ENCODE results near the gene SIGLEC15.
A peak's percentile ranks its signal among the peaks of the same experiment; 100 is the strongest.
"Not testable (repeated sequence)": the region's sequence is repeated elsewhere in the genome, so short reads cannot be mapped to it uniquely, and the experiment has no call there.

SIGLEC15 gene

DNA sequence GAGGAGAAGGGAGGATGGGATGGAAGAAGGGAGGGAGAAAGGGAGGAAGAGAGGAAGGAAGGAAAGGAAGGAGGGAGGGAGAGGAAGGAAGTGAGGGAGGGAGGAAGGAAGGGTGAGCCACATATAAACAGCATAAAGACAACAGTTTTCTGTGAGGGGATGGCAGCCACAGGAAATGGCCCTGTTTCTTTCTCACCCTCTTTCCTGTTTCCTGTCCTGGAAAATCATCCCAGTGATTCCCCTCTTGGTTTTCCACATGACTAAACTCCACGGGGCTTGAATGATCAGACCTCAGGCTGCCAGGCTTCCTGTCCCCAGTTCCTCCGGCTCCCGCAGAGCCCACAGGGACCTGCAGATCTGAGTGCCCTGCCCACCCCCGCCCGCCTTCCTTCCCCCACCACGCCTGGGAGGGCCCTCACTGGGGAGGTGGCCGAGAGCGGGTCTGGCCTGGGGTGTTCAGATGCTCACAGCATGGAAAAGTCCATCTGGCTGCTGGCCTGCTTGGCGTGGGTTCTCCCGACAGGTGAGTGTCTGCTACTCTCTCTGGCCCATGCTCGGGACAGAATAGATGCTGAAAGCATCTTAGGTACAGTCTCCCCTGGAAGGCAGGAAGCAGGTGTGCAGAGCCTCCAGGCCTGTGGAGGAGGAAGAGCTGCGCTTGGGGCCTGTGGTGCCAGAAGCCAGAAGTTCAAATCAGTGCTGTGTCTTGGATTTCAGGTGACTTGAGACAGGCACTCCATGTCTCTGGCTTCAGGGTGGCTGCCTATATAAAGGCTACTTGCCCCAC lies at the start of gene SIGLEC15:
SIGLEC15 (plus strand) TSS at position 418 of the 787 bp plus-strand sequence; CDS start at position 472, 54 bp downstream.
- no peak for DNase-seq

GRCh38 chr18:45775743-45776142 lies 49.7 kb upstream of the SIGLEC15 start:
- peak; percentile 50 for DNase-seq

GRCh38 chr18:45777393-45777792 lies 48.1 kb upstream of the SIGLEC15 start:
- DNase-seq, result no peak

- DNase-seq, result no peak
Measured at GRCh38 chr18:45780568-45780967, 44.9 kb upstream of the SIGLEC15 start.

DNA sequence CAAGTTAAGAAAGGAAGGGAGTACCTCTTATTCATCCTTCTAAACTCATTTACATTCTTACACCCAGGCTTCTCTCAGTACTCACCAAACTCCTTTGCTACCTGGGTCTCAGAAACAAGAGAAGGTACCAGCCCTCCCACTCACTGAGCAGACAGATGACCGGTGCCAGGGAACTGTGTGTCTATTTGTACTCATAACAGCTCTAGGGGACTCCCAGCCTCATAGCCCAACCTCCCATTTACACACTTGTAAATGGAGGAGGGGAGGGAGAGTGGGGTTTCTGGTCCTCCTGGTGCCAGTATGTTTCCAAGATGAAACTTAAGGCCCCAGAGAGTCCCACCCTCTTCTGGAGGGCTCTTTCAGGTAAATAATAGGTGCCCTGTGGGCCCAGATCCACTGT lies 42.8 kb upstream of the SIGLEC15 start:
- DNase-seq, result no peak

DNA sequence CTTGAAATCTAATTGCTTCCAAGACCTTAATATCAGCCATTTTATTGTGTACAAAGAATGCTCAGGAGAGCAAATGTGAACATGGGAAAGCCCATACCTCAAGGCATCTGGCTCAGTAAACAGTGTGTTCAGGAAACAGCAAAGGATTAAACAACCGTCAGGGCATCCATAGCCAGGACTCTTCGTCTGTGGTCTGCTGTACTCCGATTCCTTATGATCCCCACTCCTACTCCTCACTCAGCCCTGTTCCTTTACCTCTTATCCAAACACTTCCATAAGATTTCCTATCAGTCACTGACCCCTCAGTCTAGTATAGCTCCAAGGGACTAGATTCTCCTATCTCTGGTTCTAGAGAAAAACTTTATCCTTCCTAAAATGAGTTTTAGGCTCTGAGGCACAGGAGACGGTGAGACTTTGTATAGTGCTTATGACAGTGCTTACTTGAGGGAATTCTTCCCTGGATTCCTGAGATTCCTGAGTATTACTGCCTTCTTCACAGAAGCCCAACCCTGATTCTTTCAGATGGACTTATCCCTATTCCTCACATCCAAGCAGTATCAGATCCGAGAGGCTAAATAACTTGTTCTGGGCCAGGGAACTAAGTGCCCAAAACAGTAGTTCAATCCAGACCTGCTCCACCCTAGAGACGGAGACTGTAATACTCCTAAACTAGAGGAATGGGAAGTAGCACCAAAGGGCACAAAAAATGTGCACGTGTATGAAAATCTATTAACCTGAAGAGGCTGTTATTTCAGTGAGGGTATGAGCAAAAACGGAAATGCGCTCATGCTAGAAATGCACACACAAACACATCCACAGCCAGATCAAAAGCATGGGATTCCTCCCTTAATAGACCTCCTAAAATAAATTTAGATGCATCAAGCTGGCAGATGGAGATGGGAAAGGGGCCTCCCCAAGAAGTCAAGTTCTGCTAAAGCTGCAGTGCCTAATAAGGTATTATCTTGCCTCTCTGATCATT lies 42.1 kb upstream of the SIGLEC15 start:
- DNase-seq, result peak; percentile 11

DNA sequence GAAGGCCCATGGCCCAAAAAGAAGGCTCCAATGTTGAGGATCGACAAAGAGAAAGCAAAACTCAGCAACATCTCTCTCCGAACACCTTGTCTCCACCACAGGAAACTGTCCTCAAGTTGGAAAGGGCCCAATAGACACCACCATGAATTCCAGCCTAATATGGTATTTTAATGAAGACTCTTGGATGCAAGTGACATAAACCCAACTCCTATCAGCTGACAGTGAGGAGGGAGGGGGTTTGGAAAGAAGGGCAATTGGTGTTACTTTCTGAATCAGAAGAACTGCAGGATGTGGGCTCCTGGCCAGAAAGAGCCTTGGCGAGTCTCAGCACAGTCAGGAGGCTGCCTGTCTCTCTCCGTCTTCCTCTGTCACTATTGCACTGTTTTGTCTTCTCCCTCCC lies 40.3 kb upstream of the SIGLEC15 start:
- no peak for DNase-seq

- DNase-seq, result no peak
Measured at GRCh38 chr18:45786941-45787340, 38.5 kb upstream of the SIGLEC15 start.

GRCh38 chr18:45787346-45787745 lies 38.1 kb upstream of the SIGLEC15 start:
- no peak for DNase-seq

DNA sequence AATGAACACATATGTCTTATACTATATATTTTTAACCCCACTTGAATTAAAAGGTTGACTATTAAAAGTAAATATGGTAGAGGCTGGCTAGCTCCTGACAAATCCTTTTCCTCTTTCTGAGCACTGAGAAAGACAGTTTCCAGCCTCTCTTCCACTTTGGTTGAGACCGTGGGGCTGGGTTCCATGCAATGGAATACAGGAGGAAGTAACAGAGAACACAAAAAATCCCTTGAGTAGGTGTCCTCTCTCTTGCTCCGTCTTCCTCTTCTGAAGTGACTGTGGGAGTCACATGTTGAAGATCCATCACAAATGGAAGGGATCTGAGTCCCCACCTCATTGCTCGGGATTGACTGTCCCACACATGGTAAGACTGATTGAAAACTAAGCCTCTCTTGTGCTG lies 36.6 kb upstream of the SIGLEC15 start:
- no peak for DNase-seq

GRCh38 chr18:45792506-45793263 lies 32.8 kb upstream of the SIGLEC15 start:
- no peak for DNase-seq

DNA sequence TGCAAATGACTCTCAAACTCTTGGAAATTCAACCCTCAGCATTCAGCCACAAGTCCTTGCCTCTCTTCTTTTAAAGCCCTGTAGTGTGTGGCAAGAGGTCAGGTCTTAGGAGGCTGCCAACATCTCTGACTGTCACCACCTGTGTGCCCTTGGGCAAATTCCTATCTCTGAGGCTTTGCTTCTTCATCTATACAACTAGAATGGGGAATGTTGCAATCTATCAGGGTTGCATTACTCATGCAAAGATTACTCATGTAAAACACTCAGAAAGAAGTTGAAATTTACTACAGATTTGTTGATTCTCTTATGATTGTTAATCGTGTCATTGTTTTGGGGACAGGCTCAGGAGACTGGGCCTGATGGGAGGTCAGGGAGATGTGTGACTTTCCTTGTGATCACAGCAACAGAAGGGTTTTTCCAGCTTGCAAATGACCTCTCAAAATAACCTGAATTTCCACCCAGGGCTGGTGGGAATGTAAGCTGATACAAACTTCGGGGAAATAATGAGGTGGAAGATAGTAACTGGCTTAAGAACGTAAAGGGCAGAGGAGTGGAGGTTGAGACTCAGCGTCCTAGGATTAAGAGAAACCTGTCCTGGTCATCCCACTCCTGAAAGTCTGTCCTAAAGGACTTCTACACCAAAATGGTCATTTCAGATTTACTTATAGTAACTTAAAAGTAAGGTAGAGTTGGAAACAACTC lies 32.1 kb upstream of the SIGLEC15 start:
- DNase-seq, result peak; percentile 11

DNA sequence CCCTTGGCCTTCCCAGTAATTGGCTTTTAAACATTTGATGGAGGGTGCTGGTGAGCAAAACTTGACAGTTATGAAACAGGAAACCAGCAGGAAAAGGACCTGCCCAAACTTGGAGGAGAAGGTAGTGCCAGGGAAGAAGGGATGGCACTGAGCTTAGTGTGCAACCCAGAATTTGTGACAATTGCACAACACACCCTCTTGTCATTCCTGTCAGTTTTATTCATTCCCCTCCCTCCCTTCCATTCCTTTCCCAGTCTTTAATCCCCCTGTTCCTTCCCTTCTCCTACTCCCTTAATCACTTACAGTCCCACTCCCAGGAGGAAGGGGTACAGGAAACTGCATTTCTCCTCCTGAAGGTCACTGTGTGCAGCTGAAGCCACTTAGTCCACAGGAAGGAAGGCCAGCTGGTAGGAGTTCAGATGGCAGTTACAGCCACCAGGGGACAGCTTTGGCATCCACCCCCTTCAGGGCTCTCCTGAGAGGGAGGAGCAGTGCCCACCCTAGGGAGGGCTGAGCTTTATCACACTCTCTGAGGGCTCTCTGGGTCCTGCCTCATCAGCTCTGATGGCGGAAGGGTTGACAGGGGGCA lies 24.0 kb upstream of the SIGLEC15 start:
- no peak for DNase-seq

GRCh38 chr18:45802814-45803492 lies 22.5 kb upstream of the SIGLEC15 start:
- DNase-seq, result peak; percentile 36

- no peak for DNase-seq
Measured at GRCh38 chr18:45805551-45805950, 19.9 kb upstream of the SIGLEC15 start.

- DNase-seq, result peak; percentile 18
Measured at GRCh38 chr18:45806226-45806625, 19.2 kb upstream of the SIGLEC15 start.

DNA sequence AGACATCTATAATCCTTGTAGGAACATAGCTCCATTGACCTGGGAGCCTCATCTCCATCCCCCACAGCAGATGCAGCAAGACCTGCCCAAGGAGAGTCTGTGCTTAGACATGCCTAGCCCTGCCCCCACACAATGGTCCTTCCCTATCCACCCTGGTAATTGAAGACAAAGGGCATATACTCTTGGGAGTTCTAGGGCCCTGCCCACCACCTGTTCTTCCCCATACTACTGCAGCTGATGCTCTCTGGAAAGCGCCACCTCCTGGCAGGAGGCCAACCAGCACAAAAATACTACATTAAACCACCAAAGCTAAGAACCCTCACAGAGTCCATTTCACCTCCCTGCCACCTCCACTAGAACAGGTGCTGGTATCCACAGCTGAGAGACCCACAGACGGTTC lies 18.3 kb upstream of the SIGLEC15 start:
- DNase-seq, result peak; percentile 53

DNA sequence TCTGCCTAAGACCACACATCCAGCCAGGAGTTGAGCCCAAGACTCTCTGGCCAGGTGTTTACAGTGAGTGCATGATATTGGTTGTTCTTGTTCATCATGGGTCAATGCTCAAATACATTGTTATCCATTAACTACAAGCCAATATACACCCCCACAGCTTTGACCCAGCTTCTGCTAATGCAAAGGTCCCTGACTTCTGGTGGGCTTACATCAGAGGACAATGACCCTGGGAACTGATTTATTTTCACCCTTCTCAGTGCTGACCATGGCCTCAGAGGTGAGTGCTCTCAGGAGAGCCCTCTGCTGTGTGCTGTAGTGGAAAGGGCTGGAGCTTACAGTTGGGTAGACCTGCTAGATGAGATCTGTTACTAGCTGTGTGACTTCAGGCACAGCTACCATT lies 10.7 kb upstream of the SIGLEC15 start:
- DNase-seq, result not testable (repeated sequence)

GRCh38 chr18:45817543-45817942 lies 7.9 kb upstream of the SIGLEC15 start:
- DNase-seq, result no peak

DNA sequence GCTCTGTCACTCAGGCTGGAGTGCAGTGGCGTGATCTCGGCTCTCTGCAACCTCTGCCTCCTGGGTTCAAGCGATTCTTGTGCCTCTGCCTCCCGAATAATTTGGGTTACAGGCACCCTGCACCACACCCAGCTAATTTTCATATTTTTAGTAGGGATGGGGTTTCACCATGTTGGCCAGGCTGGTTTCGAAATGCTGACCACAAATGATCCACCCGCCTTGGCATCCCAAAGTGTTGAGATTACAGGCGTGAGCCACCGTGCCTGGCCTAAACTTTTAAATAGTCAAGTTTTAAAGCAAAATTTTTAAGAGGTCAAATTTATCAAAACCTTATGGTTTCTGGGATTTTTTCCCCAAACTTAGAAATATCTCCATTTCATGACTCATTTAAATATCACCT lies 6.7 kb upstream of the SIGLEC15 start:
- DNase-seq, result not testable (repeated sequence)

GRCh38 chr18:45820106-45820745 lies 5.2 kb upstream of the SIGLEC15 start:
- DNase-seq, result no peak
